Cardiac muscle cell (in vitro differentiated cells and primary cell): ENCODE results near the gene PTPRF. TPM values are rescaled to one million over a fixed set of nuclear protein-coding genes. Genes with fewer than 3 reads are reported as not detected.

Experiments
- DNase-seq, 2 donors: peaks; one replicate each; pipeline versions ENCODE4 v3.0.0 to v3.0.0-alpha.2; 2010 to 2017; ENCODE audit warnings: low read depth in 1 of 2, low spot score in 1 of 2
- H3K27ac ChIP-seq: fragments of 200-600 bp; sonication (generic); 2 replicates; pipeline ENCODE4 v1.5.1; 2016
- H3K27me3 ChIP-seq: fragments of 200-600 bp; sonication (generic); 2 replicates; pipeline ENCODE4 v1.6.0; 2016; ENCODE audit warnings: control low read depth
- H3K36me3 ChIP-seq: fragments of 200-600 bp; sonication (generic); 2 replicates; pipeline ENCODE4 v1.5.1; 2016; ENCODE audit warnings: control low read depth
- H3K4me1 ChIP-seq: fragments of 200-600 bp; sonication (generic); 2 replicates; pipeline ENCODE4 v1.8.1; 2017; ENCODE audit warnings: low read depth, mild to moderate bottlenecking, mixed run types
- H3K4me3 ChIP-seq: fragments of 200-600 bp; sonication (generic); 2 replicates; pipeline ENCODE4 v1.5.1; 2016; ENCODE audit warnings: mild to moderate bottlenecking
- H3K9me3 ChIP-seq: fragments of 200-600 bp; sonication (generic); 2 replicates; pipeline ENCODE4 v1.5.1; 2017; ENCODE audit warnings: low read depth, mild to moderate bottlenecking, control low read depth
- polyA plus RNA-seq: library from polyadenylated mRNA; unstranded; fragments of >200 nt; fragmentation: Nextera tagmentation; extraction: Ambion mirVana; gene quantifications from 2 replicates; pipeline ENCODE4 v1.2.1, GENCODE V29; 2016
- total RNA-seq: library from RNA; depleted of rRNA; stranded (reverse); fragments of >200 nt; gene quantifications from 2 replicates; pipeline ENCODE4 v1.2.3, GENCODE V29; 2016
- TF ChIP-seq, protein P1 (sequence below): IDR thresholded peaks from 2 replicates; pipeline ENCODE4 v1.5.1; 2012; ENCODE audit warnings: low read depth, mild to moderate bottlenecking, low read length

PTPRF gene
- total and polyA plus RNA-seq, 2 experiments from 2014 or later = 44.1 to 72.8 TPM

DNA sequence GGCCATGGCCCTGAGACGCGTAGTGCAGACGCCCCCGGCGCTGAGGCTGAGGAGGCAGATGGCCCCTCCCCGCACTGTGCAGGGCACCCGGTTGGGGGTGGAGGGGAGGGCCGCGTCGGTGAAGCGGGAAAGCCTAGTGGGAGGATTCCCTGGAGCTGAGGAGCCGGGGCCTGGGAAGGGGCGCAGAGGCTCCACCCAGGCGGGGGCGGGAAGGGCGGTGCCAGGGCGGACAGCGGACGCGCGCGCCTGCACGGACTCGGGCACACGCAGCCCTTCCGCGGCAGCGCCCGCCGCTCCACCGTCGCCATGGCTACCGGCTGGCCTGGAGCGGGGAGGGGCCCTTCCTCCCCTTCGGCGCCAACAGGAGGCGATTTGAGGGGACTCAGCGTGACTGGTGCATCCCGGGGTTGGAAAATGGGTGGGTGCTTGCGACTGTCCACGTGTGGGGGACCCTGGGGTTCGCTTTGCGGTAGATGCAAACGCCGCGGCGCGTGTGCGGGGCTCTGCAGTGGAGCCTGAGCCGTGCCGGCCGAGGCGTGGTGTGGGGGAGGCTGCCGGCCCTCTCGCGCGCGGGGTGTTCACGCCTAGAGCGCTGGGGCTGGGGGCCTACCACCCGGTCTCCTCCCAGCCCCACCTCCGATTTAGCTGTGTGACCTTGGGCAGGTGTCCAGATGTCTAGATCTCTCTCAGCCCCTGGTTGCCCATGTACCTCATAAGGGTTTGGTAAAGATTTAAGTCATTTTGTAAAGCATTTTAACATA lies 35.1 kb downstream of the PTPRF start:
- H3K27ac ChIP-seq = no peak overlapping the region

DNA sequence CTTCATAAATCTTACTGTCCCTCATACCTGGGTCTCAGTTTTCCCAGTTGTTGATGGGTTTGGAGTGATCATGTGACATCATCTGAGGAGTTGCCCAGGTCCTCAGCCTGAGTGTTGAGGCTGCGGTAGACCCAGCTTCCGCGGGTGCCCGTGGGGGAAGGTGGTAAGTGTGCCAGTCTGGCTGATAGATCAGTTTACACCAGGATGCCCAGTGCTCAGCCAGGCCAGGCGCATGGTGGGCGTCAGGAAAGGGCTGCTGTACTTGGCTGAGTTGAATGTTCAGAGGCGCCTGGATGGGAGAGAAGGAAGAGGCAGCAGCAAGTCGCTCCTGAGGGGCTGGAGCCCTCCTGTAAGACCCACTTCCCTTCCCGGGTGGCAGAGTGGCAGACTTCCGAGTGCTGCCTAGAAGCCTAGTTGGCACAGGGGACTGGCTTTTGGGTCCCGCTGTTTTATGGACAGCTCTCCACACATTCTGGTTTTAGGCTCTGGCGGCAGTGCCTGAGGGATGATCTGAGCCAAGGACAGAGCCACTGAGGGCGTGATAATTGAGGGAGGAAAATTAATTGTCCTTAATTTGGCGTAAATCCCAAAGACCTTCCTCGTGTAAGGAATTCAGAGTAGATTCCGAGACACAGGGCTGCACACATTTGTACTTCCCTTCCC lies 35.8 kb downstream of the PTPRF start:
- Histone ChIP-seq H3K4me3 (no peak overlapping the region), H3K4me1 (peaks cover 45% of the 10 kb centered on the region), H3K36me3 (no peaks in the 10 kb centered on the region), H3K9me3 (no peaks in the 10 kb centered on the region), H3K27ac (no peak overlapping the region), H3K27me3 (no peaks in the 10 kb centered on the region)
- no peak for DNase-seq
- TF ChIP-seq, protein P1, sequence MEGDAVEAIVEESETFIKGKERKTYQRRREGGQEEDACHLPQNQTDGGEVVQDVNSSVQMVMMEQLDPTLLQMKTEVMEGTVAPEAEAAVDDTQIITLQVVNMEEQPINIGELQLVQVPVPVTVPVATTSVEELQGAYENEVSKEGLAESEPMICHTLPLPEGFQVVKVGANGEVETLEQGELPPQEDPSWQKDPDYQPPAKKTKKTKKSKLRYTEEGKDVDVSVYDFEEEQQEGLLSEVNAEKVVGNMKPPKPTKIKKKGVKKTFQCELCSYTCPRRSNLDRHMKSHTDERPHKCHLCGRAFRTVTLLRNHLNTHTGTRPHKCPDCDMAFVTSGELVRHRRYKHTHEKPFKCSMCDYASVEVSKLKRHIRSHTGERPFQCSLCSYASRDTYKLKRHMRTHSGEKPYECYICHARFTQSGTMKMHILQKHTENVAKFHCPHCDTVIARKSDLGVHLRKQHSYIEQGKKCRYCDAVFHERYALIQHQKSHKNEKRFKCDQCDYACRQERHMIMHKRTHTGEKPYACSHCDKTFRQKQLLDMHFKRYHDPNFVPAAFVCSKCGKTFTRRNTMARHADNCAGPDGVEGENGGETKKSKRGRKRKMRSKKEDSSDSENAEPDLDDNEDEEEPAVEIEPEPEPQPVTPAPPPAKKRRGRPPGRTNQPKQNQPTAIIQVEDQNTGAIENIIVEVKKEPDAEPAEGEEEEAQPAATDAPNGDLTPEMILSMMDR = no peak

More for the DNA sequence above, 35.1 kb downstream of the PTPRF start:
- Histone ChIP-seq H3K9me3 (no peaks in the 10 kb centered on the region), H3K4me3 (peak overlapping the region; percentile 12), H3K27me3 (no peaks in the 10 kb centered on the region), H3K4me1 (peaks cover 45% of the 10 kb centered on the region), H3K36me3 (no peaks in the 10 kb centered on the region)
- TF ChIP-seq, protein P1 = no peak
- peak; percentile 75 to 76 for DNase-seq

DNA sequence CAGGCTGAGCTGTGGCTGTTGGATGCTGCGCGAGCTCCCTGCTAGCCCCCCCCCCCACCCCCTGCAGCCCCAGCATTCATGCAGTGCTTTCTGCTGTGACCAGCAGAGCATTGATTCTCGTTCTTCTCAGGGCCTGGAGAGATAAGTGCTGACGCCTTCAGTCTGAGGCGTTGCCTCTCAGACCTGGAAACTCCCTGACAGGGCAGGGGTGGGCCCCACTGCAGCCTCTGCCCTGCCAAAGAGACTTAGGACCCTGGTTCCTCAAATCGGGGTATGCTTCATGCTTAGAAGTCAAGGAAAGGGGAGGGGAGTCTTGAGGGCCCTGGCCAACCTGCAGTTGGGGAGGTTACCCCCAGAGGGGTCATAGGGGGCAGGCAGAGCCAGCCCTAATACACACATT lies 38.5 kb downstream of the PTPRF start:
- peak overlapping the region; percentile 6 for H3K27ac ChIP-seq

DNA sequence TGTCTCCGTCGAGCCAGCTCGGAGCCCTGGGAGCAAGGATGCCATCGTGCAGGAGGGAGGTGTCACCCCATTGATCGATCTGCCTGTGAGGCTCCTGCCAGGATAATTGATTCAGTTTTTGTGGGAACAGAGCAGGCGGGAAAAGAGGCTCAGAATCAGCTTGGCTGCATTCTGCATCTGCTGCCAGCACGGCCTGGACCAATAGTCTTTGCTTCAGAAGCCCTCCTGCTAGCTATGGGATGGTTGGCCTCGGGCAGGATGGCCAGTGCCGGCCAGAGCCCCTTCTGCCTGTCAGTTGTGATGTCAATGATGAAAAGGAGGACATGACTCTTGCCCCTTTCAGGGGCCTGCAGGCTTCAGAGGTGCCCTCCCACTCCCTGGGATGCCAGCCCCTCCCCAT lies 39.6 kb downstream of the PTPRF start:
- DNase-seq = no peak
- H3K9me3 ChIP-seq = no peaks in the 10 kb centered on the region
- TF ChIP-seq, protein P1 = no peak

More for the DNA sequence above, 38.5 kb downstream of the PTPRF start:
- H3K4me1 ChIP-seq = peaks cover 36% of the 10 kb centered on the region
- H3K27me3 ChIP-seq = no peaks in the 10 kb centered on the region
- H3K36me3 ChIP-seq = no peaks in the 10 kb centered on the region
- TF ChIP-seq, protein P1 = no peak
- H3K4me3 ChIP-seq = no peak overlapping the region
- no peaks in the 10 kb centered on the region for H3K9me3 ChIP-seq
- DNase-seq = no peak

DNA sequence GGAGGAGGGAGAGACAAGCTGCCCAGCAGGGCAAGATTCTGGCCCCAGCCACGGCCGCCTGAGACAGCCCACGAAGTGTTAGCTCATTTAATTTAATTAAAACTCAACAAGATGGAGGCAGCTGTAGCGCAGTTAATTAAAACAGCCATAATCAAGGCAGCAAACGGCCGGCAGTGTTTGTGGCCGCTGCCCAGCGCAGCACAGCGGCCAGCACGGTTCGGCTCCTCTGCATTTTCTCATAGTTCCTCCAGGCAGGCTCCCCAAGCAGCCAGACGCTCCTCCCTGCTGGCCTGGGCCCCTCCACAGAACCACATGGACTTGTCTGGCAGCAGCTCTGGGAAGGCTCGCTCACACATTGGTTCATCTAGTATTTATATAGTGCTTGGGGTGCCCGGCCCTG lies 40.0 kb downstream of the PTPRF start:
- H3K27me3 ChIP-seq = no peaks in the 10 kb centered on the region
- no peak for DNase-seq
- peaks cover 22% of the 10 kb centered on the region for H3K4me1 ChIP-seq
- no peak overlapping the region for H3K4me3 ChIP-seq
- H3K36me3 ChIP-seq = no peaks in the 10 kb centered on the region
- no peak overlapping the region for H3K27ac ChIP-seq
- no peaks in the 10 kb centered on the region for H3K9me3 ChIP-seq
- TF ChIP-seq, protein P1 = no peak

More for the DNA sequence above, 39.6 kb downstream of the PTPRF start:
- H3K4me1 ChIP-seq = peaks cover 25% of the 10 kb centered on the region
- H3K4me3 ChIP-seq = no peak overlapping the region
- no peak overlapping the region for H3K27ac ChIP-seq
- no peaks in the 10 kb centered on the region for H3K36me3 ChIP-seq
- no peaks in the 10 kb centered on the region for H3K27me3 ChIP-seq
